Tongue (tissue), 2 donors: ENCODE data around the gene WNT16. TPM values are rescaled to one million over a fixed set of nuclear protein-coding genes. Genes with fewer than 3 reads are reported as not detected.

Source experiments
- DNase-seq: peaks from one replicate; pipeline ENCODE4 v3.0.0-alpha.2; 2015
- total RNA-seq: library from RNA; depleted of rRNA; stranded (reverse); fragments of >200 nt; gene quantifications from one replicate; pipeline ENCODE4 v1.2.3, GENCODE V29; 2014

Gene WNT16
- total RNA-seq, 1 donor from 2014 or later: 2.8 TPM

DNA sequence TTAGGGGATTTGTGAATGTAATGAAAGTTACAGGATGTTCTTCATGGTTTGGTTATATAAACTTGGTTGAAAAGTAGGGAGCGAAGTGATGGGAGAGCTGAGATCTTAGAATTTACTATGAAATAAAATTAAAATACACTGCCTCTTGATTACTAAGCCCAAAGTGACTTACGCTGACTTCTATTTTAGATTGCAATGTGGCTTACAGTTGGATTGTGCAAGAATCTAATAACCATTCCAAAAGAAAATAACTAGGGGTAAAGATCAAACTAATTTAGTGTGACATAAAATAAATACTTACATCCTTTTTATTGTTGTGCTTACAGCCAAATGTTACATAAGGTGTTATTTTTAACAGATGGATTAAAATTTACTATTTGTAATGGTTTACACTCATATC, 15.3 kb downstream of the WNT16 start:
- DNase-seq: no peak

GRCh38 chr7:121344497-121344896, 15.7 kb downstream of the WNT16 start:
- no peak for DNase-seq

- no peak for DNase-seq
These were observed 22.9 kb downstream of the WNT16 start for GRCh38 chr7:121351682-121352081.

DNA sequence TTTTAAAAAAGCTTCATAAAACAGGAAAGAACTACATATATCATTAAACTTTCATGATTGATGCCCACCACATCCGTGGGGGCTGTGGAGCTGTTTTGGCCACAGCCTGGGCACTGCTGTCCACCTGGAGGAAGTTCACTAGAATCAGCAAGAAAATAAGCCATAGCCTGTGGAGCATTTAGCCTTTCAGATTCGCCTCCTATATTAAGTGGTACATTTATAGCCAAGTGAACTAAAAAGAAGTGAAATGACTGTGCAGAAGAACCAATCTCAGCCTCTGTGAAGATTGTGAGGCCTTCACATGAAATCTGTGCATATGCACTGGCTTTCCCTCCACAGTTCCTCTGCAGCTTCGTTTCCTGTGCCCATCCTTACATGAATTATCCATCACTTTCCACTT, 23.5 kb downstream of the WNT16 start:
- DNase-seq: no peak

GRCh38 chr7:121355574-121355973, 26.8 kb downstream of the WNT16 start:
- DNase-seq: no peak

DNA sequence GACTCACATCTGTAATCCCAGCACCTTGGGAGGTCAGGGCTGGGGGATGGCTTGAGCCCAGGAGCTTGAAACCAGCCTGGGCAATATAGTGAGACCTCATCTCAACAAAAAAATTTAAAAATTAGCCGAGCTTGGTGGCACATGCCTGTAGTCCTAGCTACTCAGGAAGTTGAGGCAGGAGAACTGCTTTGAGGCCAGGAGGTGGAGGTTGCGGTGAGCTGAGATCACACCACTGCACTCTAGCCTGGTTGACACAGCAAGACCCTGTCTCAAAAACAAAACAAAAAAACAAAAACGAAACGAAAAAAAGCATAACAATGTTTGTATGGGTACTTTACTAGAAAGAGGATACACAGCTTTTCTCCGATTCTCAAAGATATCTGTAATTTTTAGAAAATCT, 31.8 kb downstream of the WNT16 start:
- no peak for DNase-seq

- DNase-seq: peak; percentile 73
These were observed 38.1 kb downstream of the WNT16 start for GRCh38 chr7:121366852-121367431.

GRCh38 chr7:121369462-121369861, 40.7 kb downstream of the WNT16 start:
- peak; percentile 44 for DNase-seq

DNA sequence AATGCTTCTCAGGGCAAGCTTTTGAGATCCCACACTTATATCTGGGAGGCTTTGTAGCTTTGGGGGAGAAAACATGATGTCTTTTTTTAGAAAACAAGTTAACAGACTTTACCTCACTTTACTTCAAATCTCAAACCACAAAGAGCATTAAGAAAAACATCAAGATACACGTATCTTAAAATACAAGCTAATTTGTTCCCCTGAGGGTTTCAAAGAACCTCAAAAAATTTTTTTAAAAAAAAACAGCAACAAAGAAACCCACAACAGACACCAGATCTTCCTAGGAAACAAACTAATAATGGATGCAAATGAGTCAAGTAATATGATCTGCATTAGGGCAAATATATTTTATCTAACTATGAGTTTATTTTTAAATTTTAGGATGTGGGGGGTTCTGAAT, 42.6 kb downstream of the WNT16 start:
- no peak for DNase-seq

DNA sequence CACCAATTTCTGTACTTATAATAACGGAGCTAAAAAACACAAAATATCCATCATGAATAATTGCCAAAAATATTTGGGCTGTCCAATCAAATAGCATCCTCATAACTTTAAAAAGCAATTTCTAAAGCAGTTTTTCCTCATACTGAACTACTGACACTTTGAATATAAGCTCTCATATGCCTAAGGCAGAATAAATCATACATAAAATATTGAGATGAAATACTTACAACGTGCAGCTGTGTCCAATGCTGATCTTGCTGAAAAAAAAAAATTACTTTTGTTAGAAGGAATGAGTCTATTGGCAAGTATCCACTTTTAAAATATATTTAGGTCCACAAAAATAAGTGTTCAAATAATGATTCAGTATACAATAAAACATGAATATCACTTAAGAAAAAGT, 43.1 kb downstream of the WNT16 start:
- DNase-seq: no peak

DNA sequence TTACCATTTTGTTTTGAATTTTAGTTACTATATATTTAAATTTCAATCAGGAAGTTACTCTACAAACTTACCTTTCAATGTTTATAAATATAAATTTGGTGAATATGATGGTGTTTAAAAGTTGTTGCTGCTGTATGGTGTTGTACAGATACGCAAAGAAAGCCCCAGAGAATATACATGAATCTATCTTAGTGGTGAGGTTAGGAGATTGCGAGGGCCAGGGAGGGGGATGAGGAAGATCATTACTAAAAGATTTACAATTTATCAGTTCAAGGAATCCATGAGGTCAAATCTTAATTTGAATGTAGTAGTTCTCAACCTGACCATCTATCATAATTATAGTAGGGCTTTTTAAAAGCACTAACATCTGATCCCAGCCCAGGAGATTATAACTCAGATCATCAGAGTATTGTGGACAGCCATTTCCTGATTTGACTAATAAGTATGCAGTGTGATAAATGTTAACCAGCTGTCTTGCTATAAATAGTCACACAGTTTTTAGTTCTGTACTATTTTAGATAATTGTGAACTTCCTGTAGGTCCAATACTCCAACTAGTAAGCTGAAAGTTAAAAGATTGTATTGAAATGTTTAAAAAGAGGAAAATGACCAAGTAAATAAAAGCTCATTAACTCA, 43.7 kb downstream of the WNT16 start:
- no peak for DNase-seq

DNA sequence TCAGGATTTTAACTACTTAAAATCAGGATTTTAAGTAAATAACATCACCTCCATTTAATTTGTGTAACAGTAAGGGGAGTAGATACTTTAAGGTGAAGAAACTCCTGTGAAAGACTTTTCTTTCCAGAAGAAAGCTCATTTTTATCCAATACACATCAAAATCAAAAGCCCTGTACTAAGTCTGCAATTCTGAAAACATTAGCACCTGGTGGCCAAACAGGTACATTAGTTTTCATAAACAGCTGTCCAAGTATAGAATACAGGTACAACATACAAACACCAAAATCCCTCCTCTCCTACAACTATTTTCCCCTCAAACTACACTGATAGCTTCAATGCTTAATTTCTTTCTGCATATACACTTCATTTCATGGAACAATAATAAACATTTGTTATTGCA, 44.4 kb downstream of the WNT16 start:
- DNase-seq: no peak

DNA sequence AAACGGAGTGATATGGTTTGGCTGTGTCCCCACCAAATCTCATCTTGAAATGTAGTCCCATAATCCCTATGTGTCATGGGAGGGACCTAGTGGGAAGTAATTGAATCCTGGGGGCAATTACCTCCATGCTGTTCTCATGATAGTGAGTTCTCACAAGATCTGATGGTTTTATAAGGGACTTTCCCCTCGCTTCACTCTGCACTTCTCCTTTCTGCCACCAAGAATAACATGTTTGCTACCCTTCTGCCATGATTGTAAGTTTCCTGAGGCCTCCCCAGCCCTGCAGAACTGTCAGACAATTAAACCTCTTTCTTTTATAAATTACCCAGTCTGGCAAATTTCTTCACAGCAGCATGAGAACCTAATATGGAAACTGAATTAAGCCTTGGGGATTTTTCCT, 48.2 kb downstream of the WNT16 start:
- no peak for DNase-seq

- DNase-seq: no peak
These were observed 51.1 kb downstream of the WNT16 start for GRCh38 chr7:121379930-121380329.

DNA sequence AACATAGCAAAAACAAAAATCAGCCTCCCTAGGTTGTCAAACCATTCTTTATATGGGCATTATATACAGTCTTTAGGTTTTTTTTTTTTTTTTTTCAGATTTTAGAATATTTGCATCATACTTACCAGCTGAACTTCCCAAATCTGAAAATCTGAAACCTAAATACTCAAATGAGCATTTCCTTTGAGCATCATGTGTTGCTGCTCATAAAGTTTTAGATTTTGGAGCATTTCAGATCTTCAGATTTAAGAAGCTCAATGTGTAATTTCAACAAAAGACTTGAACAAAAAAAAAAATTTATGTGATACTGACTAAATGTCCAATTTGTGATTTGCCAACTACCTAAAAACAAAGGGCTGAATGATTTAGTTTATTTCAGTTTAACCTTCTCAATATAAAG, 53.7 kb downstream of the WNT16 start:
- DNase-seq: no peak

- DNase-seq: no peak
These were observed 54.6 kb downstream of the WNT16 start for GRCh38 chr7:121383235-121383910.

DNA sequence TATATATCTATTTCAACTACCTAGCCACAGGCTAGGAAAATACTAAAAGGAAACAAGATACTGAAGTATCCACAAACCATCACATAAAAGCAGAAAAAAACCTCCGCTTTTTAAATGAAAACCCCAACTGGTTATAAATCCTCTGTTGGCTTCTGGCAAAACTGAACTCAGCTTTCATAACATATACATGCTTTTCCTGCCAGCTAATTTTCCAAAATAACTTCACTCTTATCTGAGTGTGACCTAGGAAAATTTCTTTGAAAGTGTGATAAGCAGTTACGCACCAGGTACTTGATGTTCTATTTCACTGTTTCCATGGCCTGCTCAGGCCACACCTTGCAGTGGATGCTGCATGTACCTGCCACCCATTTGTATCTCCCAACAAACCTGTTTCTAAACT, 55.5 kb downstream of the WNT16 start:
- DNase-seq: no peak

DNA sequence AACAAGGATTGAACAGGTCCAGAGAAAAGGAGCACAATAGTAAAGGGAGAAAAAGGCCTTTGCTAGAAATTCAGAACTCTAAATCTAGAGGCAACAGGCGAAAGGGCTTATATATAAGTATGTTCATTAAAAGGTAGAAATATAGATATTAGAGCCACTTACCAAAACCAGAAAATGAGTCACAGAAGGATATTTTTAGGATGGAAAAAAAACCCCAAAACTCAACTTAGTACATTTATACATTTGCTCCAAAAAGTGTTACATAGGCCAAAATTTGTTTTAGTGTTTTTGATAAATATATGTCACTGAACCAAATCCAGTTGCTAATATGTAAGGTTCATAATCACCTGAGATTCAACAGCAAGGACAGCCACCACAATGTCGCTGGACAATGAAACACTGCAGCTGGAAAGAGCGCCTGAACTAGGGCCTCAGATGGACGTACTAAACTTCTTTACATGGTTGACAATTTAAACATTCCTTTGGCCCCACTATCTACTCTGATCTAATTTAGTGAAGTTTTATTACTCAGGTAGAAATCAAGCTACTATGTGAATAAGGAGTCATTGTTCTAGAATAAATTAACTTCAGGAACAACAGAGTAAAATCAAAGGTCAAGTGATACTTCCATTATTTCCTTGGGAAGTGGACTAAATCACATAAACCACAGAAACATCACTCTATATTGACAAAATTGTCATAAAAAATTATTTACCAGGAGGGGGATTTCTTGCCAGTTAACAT, 56.4 kb downstream of the WNT16 start:
- no peak for DNase-seq

GRCh38 chr7:121385800-121386179, 57.0 kb downstream of the WNT16 start:
- peak; percentile 68 for DNase-seq

- no peak for DNase-seq
These were observed 60.1 kb downstream of the WNT16 start for GRCh38 chr7:121388950-121389349.

DNA sequence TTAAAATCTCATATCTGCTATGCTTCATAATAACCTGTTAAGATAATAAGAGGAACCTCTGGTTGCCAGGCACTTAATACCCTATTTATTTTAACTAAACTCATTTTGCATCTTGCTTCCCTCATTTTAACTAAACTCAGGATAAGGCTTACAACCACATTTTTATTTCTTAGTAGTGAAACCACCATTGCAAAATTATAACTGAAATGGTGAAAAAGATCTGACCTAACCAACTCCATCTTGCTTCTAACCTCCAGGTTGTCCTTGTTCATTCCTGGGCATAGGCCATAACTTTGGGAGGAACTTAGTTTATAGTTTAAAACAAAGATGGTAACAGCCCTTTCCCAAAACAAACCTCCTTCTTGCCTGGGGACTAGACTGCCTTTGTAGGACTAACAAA, 61.3 kb downstream of the WNT16 start:
- no peak for DNase-seq

- DNase-seq: no peak
These were observed 61.8 kb downstream of the WNT16 start for GRCh38 chr7:121390617-121391016.
